Muscle of arm (tissue), 14 donors: ENCODE measurements around the gene TSPY3. TPM values are rescaled to one million over a fixed set of nuclear protein-coding genes. Genes with fewer than 3 reads are reported as not detected.
"Not testable (repeated sequence)": the region's sequence is repeated elsewhere in the genome, so short reads cannot be mapped to it uniquely, and the experiment has no call there.

Experiments used
- DNase-seq: peaks from one replicate; pipeline ENCODE4 v3.0.0-alpha.2; 2013
- long read RNA-seq, 11 donors: transcript quantifications; one replicate each; lab custom pipeline, GENCODE V29; 2026
- polyA plus RNA-seq, 12 donors: library from polyadenylated mRNA; unstranded; fragments of 120-200 nt; gene quantifications; one replicate each; pipeline ENCODE4 v1.2.1, GENCODE V29; 2013; ENCODE audit not compliant: insufficient read length in 12 of 12

Gene TSPY3, protein sequence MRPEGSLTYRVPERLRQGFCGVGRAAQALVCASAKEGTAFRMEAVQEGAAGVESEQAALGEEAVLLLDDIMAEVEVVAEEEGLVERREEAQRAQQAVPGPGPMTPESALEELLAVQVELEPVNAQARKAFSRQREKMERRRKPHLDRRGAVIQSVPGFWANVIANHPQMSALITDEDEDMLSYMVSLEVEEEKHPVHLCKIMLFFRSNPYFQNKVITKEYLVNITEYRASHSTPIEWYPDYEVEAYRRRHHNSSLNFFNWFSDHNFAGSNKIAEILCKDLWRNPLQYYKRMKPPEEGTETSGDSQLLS
- polyA plus RNA-seq = not detected
- long read RNA-seq, donor 1 = 0 reads
- long read RNA-seq, donor 2 = 0 reads
- long read RNA-seq, donor 3 = 0 reads
- long read RNA-seq, donor 4 = 0 reads
- long read RNA-seq, donor 5 = 0 reads
- long read RNA-seq, donor 6 = 0 reads
- long read RNA-seq, donor 7 = 0 reads
- long read RNA-seq, donor 8 = 0 reads
- long read RNA-seq, donor 9 = 0 reads
- long read RNA-seq, donor 10 = 0 reads
- long read RNA-seq, donor 11 = 0 reads

DNA sequence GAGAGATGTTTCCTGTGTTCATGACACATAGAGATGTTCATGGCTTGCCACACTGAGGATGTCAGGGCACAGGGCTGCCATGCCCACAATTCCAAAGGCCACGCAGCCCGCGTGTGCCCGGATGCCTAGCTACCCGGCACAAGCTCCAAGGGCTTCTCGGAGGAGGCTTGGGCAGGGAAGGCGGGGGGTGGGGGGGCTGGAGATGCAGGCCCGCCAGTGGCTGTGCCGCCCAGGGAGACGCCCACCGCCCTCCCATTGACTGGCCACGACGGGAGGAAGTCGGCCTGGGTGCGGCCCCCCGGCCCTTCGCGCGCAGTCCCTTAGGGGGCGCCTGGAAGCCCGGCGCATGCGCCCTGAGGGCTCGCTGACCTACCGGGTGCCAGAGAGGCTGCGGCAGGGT, at the start of gene TSPY3:
Gene TSPY3, plus strand, starts transcription at position 301 of the 400 bp plus-strand sequence. Its CDS starts 46 bp downstream, at position 347.
- DNase-seq = not testable (repeated sequence)

GRCh38 chrY:9357497-9357896, 40.7 kb upstream of the TSPY3 start, which contains the start of gene TSPY8:
TSS of gene TSPY8 (plus strand) at chrY:9357797. CDS start at chrY:9357843, 46 bp downstream.
- not testable (repeated sequence) for DNase-seq

DNA sequence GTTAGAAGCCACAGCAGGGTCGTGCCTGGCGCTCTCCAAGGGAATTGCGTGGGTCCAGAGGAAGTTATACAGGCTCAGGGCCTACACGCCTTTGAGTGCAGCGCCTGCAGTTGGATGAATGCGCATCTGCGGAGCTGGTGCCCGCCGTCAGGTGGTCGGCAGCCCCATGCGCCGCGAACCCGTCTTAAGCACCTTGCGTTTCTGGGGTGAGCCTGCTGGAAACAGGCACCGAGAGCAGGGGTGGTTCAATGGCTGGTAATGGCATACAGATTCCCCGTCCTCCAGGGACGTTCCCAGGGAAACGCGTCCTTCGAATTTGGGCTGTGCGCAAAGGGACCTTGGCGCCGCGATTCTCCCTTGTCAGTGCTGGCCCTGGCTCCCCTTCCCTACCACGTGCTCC, 1.7 kb upstream of the TSPY3 start:
- DNase-seq = not testable (repeated sequence)

Other genes starting within 250 kb of the TSPY3 start
- gene TSPY4, start 61.0 kb upstream of the TSPY3 start, polyA plus RNA-seq = not detected
- gene TSPY8, start 40.6 kb upstream of the TSPY3 start, polyA plus RNA-seq = not detected
- gene TSPY1, start 68.5 kb downstream of the TSPY3 start, polyA plus RNA-seq = not detected
- gene TSPY9, start 88.8 kb downstream of the TSPY3 start, polyA plus RNA-seq = not detected
- not detected for gene TSPY10, start 129.5 kb downstream of the TSPY3 start, polyA plus RNA-seq